ENCODE data around the gene KDM3B. TPM values are rescaled to one million over a fixed set of nuclear protein-coding genes. Genes with fewer than 3 reads are reported as not detected.

The KDM3B gene, protein sequence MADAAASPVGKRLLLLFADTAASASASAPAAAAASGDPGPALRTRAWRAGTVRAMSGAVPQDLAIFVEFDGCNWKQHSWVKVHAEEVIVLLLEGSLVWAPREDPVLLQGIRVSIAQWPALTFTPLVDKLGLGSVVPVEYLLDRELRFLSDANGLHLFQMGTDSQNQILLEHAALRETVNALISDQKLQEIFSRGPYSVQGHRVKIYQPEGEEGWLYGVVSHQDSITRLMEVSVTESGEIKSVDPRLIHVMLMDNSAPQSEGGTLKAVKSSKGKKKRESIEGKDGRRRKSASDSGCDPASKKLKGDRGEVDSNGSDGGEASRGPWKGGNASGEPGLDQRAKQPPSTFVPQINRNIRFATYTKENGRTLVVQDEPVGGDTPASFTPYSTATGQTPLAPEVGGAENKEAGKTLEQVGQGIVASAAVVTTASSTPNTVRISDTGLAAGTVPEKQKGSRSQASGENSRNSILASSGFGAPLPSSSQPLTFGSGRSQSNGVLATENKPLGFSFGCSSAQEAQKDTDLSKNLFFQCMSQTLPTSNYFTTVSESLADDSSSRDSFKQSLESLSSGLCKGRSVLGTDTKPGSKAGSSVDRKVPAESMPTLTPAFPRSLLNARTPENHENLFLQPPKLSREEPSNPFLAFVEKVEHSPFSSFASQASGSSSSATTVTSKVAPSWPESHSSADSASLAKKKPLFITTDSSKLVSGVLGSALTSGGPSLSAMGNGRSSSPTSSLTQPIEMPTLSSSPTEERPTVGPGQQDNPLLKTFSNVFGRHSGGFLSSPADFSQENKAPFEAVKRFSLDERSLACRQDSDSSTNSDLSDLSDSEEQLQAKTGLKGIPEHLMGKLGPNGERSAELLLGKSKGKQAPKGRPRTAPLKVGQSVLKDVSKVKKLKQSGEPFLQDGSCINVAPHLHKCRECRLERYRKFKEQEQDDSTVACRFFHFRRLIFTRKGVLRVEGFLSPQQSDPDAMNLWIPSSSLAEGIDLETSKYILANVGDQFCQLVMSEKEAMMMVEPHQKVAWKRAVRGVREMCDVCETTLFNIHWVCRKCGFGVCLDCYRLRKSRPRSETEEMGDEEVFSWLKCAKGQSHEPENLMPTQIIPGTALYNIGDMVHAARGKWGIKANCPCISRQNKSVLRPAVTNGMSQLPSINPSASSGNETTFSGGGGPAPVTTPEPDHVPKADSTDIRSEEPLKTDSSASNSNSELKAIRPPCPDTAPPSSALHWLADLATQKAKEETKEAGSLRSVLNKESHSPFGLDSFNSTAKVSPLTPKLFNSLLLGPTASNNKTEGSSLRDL (N-terminal part only)
- 61.6 and 69.0 TPM in 2 replicates for total RNA-seq

DNA sequence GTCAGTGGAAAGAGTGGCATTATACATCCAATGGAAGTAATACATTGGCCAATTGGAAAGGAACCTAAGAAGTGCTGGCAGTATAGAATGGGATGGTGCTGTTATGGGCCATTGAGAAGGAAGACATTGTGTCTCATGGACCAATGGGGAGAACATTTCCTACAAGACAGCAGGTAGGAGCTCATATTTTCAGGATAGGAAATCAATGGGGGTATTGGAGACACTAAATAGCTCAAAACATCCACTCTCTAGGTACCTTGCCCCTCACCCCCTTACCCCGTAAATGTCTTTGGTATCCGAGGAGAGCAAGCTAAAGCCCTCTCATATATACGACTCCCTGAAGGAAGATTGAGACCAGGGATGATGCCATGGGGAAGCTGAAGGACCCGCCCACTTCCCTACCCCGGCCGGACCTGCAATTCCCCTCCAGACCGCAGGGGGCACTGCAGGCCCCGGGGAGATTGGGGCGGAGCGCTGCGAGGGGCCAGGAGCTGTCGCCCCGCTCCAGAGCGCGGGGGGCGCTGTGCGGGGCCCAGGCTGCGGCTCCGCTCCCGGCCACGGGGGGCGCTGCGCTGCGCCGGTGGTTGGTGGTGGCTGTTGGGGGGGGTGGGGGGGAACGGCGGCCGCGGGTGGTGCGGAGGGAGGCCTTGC, at the start of gene KDM3B:
TSS of gene KDM3B (plus strand) at position 615 of the 651 bp plus-strand sequence. CDS start 111 bp downstream, outside the sequence.

GRCh38 chr5:138331449-138332368, 20.8 kb upstream of the KDM3B start, which contains the start of gene CDC25C:
Gene CDC25C, minus strand, starts transcription at chr5:138331804. Its CDS starts 624 bp downstream, at chr5:138331180.

DNA sequence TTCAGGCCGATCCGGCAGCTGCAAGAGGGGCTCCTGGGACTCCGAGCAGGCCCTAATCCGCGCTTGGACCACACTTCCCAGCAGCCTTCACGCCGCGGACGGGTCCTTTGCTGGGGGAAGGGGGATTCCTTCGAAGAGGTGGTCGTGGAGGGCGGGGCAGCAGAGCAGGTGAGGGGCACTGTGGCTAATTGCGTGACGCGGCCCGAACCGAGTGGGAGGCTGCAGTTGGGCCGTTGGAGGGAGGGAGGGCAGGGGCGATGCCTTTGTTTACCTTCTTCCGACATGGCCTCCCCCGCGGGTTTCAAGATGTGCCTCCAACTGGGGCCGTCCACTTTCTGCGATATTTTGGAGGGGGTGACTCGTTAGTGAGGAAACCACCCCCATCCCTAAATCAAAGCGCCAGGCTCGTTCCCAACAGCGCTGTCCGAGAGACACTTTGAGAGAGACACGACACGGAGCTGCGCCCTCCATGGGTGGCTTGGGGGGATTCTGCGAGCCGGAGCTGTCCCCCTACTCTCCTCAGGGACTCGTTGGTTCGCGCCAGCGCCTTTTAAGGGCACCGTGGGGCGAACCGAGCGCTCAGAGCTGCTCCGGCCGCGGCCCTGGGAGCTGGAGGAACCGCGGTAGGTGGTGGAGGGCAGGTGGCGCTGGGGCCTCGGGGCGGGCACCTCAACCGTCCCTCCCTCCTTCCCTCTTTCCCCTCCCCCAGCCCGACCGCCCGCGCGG, 14.6 kb upstream of the KDM3B start, which contains the start of gene FAM53C:
TSS of gene FAM53C (plus strand) at position 582 of the 726 bp plus-strand sequence. CDS start 3,070 bp downstream, outside the sequence.

DNA sequence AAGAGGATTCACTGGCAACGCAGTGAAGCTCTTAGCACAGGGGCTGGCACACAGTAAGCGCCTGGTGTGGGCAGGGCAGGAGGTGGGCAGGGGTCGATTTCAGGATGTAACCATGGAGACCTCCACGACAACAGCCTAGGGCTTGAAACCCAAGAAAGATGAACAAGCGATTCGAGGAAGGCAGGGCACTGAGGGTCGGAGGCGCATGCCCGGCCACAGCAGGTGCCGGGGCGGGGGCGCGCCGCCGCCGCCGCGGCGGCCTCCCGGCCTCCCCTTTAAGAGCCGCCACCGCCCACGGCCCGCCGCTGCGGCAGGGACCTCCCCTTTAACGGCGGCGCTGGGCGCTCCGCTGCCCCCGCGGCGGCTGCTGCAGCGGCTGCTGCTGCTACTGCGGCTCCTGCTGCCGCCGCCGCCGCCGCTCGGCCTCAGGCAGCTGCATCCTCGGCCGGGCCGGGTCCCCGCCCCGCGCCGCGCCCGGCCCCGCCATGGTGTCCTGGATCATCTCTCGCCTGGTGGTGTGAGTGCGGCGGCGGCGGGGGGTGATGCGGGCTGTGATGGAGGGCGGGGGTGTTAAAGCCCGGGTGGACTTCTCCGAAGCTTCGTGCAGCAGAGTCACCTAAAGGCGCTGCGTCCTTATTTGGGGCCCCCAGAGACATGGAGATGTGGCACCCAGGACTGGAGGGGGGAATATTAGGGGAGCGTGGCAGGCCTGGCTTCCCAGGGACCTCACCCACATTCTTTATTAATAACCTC, 86.4 kb downstream of the KDM3B start, which contains the start of gene REEP2:
TSS of gene REEP2 (plus strand) at position 334 of the 753 bp plus-strand sequence. CDS start at position 486, 152 bp downstream.

GRCh38 chr5:138465261-138466124, 113.0 kb downstream of the KDM3B start, which contains the start of gene EGR1:
Gene EGR1, plus strand, starts transcription at chr5:138465479. Its CDS starts 283 bp downstream, at chr5:138465762.

Small RNA genes lying within 50 kb of the gene (small RNA-seq; reads per million reads assigned to genes)
- gene AC113403.1: not detected

Other genes with a start within 250 kb of the KDM3B start
- gene NME5, start 213.3 kb upstream of the KDM3B start, total RNA-seq: 1.1 and 1.6 TPM in 2 replicates
- gene BRD8, start 174.1 kb upstream of the KDM3B start, total RNA-seq: 52.7 and 61.6 TPM in 2 replicates
- 63.7 and 116 TPM in 2 replicates for gene KIF20A, start 173.6 kb upstream of the KDM3B start, total RNA-seq
- gene CDC23, start 139.4 kb upstream of the KDM3B start, total RNA-seq: 45.1 and 48.4 TPM in 2 replicates
- not detected in 2 replicates for gene GFRA3, start 78.1 kb upstream of the KDM3B start, total RNA-seq
- 13.0 and 19.0 TPM in 2 replicates for gene CDC25C, start 20.9 kb upstream of the KDM3B start, total RNA-seq
- gene FAM53C, start 14.4 kb upstream of the KDM3B start, total RNA-seq: 32.2 and 34.4 TPM in 2 replicates
- gene REEP2, start 86.4 kb downstream of the KDM3B start, total RNA-seq: 2.8 and 5.6 TPM in 2 replicates
- 0.79 and 0.80 TPM in 2 replicates for gene EGR1, start 112.8 kb downstream of the KDM3B start, total RNA-seq
- 173 and 181 TPM in 2 replicates for gene ETF1, start 190.6 kb downstream of the KDM3B start, total RNA-seq
- gene HSPA9, start 222.7 kb downstream of the KDM3B start, total RNA-seq: 359 and 385 TPM in 2 replicates